NCI-H2227 (cell line): Measurements from ENCODE around the gene PLK5.

Experiments used
- DNase-seq: peaks from one replicate; lab custom pipeline; 2025; ENCODE audit not compliant: unreplicated experiment; lab: John Stamatoyannopoulos, UW

The PLK5 gene

DNA sequence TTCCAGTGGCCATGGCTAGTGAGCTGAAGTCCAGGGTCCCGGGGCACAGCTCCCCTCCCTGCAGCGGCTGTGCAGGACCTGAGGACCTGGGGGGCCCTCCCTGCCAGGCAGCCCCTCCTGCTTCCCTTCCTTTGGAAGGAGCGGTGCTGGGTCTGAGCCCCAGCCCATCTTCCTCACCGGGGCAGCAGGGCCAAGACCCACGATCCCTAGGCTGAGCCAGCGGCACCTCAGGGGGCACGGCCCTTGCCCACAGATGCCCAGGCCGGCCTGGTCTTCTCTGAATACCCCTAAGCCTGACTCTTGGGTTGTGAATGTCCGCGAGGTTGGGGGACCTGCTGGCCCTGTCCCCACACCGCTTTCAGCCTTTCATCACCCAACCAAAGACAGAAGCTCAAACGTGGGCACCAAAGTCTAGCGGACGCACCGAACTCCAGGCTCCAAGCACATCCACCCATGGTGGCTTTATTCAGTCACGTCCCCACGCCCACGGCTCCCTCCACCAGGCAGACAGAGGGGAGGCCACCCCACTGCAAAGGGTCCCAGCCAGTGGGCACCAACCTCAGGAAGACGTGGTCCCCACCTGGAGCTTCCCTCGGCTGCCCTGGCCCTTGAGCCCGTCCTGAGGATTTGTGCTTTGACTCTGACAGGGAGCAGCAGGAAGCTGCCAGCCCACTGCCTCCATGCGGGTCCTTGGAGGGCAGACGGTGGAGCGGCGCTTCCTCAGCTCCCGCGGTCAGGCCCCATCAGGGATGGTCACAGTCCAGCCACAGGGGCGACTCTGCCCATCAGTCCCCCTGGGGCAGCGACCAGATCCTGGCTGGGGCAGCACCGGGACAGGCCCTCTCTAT lies 52.6 kb downstream of the PLK5 start:
- no peak for DNase-seq

DNA sequence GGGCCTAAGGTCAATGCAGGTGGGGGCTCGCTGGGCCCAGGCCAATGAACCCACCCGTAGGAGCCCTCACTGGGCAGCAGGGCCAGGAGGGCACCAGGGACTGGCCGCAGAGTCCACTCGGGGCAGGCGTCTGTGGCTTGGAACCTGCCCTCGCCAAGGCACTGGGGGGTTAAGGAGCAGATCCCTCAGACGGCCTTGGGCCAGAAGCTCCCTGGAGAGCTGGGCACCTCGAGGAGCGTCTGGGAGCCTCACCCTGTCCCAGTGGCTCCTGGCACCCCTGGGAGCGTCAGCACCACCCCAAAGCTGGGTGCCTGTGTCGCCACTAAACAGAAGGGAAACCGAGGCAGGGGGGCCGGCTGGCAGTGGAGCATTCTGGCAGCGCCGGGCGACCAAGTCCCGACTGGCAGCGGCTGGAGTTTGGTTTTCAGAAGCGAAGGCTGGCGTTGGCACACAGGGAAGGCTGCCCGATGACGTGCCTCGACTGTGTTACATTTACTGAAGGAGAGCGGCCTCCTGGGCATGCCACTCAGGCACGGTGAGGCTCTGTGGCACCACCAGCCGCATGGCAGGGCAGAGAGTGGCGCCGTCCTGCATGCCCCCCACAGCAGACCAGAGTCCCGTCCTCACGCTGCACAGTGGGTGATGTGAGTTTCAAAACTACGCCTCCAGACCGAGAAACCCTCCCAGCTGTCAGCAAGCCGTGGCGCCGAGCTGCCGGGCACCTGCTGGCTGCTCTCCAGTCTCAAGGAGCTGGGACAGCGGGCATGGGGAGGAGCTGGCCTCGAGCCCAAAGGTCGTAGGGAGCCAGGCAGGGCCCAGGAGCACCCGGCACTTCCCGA lies 53.4 kb downstream of the PLK5 start:
- DNase-seq = no peak

DNA sequence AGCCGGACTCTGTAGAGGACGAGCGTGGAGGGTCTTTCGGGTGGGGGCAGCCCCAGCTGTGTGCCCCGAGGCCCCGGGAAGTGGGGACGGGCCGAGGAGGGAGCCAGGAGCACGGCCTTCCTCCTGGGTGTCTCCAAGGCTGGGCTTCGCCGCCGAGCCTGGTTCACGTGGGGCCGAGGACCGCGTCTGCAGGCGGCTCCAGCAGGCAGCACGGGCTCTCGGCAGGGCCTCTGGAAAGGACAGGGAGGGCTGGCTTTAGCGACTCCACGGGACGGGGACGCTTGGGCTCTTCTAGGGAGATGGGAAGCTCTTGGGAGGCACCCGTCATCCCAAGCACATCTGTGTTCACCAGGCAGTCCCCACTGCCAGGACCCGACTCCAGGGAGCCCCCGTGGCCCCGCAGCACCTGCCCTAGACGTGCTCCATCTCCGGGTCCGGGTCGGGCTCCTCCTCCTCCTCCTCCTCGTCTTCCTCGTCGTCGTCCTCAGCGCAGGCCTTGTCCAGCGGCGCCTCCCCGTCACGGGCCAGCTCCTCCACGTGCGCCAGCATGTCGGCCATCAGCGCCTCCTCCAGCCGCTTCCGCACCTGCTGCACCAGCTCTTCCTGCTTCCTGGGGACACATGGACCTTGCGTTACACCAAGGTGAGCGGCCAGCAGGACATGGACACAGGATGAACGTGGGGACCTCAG lies 54.2 kb downstream of the PLK5 start:
- no peak for DNase-seq

DNA sequence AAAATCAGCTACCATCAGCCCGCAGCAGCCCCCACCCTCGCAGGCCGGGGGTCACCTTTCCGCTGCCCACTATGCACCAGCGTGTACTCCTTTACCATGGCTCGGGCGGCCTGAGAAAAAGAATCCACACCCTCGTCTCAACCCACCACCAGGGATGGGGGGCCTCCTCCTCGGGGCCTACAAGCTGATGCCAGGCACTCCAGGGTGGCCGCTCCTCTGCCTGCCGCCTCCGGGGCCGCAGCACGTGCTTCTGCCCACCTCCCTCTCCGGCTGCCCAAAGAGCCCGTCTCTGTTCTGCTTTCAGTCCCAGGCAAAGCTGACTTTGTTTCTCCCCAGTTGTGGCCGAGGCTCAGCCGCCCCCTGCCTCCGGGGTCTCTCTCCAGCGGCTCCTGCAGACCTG lies 55.3 kb downstream of the PLK5 start:
- DNase-seq = no peak

DNA sequence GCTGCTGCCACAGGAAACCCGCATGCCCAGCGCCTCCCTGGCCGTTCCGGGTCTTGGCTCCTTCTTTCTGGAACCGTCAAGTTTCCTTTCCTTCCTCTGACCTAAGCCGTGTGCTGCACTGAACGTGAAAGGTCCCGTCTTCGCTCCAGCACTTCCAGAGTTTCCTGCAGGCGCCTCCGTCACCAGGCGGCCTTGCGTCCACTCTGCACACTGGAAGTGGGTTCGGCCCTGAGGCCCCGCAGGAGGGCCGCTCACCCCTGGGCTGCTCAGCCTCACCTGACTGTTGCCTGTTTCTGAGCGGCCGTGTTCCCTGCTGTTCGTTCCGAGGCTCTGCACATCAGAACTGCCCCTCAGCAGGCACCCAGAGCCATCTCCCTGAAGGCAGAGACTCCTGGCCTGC lies 56.5 kb downstream of the PLK5 start:
- no peak for DNase-seq

DNA sequence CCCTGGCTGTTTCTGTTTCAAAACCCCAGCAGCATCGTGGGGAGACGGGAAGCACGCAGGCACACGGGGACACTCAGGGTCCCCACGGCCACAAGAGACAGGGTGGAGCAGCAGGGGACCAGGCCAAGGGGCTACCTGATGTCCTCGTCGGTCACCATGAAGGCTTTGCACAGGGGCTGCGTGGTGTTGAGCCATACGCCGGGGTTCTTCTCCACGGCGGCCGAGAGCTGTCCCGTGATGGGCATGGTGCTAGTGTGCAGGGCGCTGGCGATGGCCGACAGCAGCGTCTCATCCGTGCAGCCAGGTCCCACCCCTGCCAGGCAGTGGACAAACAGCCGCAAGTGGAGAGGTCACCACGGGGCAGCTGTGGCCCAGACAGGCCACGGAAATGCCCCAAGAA lies 57.1 kb downstream of the PLK5 start:
- DNase-seq = no peak

DNA sequence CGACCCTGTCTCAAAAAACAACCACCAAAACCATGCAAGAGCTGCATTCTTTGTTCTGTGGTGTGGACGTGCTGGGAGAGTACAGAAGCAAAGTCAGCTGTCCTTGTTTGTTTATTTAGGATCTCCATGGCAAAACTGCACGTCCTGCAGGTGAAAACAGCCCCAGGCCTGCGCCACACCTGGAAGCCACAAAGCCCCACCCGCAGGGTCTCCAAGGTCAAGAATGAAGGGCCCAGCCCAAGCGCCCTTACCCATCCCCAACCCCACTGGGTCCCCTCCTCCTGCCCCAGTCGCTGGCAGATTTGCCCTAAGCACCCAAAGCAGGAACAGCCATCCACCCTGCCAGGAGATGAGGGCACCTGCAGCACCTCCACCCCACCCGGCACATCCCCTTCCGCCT lies 58.3 kb downstream of the PLK5 start:
- no peak for DNase-seq

DNA sequence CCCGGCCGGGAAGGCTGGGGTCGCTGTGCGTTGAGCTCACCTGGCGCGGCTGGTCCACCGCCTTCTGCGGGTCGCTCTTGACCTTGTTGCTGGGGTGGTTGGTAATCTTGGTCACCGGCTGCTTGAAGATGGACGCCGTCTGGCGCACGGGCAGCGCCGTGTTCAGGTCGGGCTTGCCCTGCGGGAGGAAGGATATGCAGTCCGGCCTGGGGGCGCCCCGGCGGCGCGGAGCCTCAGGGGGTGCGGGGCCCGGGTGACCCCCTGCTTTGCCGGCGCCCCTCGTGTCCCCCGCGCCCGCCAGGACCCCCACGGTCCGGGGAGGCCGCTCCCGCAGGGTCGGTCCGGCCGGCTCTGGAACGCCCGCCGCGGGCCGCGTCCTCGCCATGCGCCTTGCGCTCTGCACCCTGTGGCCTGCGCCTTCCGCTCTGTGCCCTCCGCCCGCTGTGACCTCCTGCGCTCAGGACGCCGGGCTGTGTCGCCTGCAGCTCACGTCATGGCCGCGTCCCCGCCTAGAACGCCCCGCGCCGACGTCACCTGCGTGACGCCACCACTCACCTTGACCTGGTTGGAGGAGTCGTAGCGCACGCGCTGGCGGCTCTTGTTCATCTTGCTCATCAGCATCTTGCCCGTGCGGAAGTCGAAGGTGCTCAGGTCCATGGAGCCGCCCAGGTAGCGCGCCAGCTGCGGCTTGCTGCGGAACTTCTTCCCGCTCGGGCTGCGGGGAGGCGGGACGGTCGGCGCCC lies 60.8 kb downstream of the PLK5 start:
- no peak for DNase-seq

DNA sequence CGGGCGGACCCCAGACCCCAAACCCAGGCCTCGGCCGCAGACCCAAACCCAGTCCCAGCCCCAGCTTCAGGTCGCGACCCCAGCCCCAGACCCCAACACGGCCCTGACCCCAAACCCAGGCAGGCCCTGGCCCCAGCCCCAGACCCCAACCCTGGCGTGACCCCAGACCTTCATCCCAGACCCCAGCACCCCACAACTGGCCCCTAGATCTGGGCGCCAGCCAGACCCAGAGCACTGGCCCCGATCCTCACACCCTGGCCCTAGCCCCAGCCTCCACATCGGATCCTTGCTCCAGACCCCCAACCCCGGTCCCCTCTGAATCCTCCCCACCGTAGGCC lies 61.3 kb downstream of the PLK5 start:
- no peak for DNase-seq
